ENCODE measurements around the gene LRRTM3.

GRCh38 chr10:67088036-67088435 is 162.2 kb downstream of the LRRTM3 start:
- TF ChIP-seq CHD4 (IDR thresholded peaks at IDR 0.05; ENCODE audit: borderline replicate concordance) (no peak), CTCF (IDR thresholded peaks at IDR 0.05) (no peak)
